Activated CD4-positive, alpha-beta T cell treated with anti-CD3 and anti-CD28 coated beads for 48 hours (primary cell): ENCODE measurements around the gene ZMAT2.
"Not testable (repeated sequence)": the region's sequence is repeated elsewhere in the genome, so short reads cannot be mapped to it uniquely, and the experiment has no call there.

Source experiments
- DNase-seq: peaks from one replicate; pipeline ENCODE4 v3.0.0-alpha.2; 2020

Gene ZMAT2

GRCh38 chr5:140710899-140711552, 10.8 kb downstream of the ZMAT2 start:
- DNase-seq, result peak; percentile 94

GRCh38 chr5:140711794-140712193, 11.5 kb downstream of the ZMAT2 start:
- no peak for DNase-seq

GRCh38 chr5:140713562-140714094, 13.4 kb downstream of the ZMAT2 start:
- DNase-seq, result no peak

DNA sequence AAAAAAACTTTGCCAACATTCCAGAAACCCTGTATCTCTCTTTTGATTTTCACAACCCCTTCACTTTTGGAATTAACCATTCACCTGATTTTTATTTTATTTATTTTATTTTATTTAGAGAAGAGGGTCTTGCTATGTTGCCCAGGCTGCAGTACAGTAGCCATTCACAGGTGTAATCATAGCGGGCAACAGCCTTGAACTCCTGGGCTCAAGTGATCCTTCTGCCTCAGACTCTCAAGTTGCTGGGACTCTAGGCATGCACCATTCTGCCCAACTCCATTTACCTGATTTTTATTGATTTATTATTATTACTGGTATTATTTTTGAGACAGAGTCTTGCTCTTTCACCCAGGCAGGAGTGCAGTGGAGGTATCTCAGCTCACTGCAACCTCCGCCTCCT, 16.0 kb downstream of the ZMAT2 start:
- DNase-seq, result not testable (repeated sequence)

DNA sequence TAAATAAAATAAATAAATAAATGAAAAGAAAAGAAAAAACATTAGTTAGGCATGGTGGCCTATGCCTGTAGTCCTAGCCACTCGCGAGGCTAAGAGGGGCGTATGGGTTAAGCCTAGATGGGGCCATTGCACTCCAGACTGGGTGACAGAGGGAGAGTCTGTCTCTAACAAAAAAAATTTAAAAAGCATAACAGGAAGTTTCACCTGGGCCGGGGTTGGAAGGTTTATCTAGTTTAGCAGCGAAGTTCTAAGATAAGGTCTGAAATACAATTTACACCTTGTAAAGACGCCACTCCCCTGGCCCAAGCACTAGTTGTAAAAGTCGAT, 18.0 kb downstream of the ZMAT2 start:
- DNase-seq, result no peak

DNA sequence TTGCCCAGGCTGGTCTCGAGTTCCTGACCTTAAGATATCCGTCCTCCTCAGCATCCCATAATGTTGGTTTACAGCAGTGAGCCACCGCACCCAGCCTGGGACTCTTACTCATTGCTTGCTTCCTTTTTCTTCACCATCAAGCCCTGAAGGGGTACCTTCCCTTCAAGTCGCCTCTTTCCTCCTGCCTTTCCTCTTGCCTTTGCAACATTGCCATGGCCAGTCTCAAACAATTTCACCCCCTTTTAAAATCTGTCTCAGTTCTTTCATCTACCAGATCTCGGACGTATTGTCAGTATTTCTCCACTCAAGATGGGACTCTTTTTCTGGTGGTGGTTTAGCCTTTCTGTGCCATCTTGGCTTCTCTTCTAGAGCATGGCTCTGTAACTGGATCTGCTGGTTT, 20.5 kb downstream of the ZMAT2 start:
- DNase-seq, result not testable (repeated sequence)

- not testable (repeated sequence) for DNase-seq
These were observed 21.1 kb downstream of the ZMAT2 start for GRCh38 chr5:140721395-140721794.

- DNase-seq, result peak; percentile 89
These were observed 25.7 kb downstream of the ZMAT2 start for GRCh38 chr5:140725799-140726471.

DNA sequence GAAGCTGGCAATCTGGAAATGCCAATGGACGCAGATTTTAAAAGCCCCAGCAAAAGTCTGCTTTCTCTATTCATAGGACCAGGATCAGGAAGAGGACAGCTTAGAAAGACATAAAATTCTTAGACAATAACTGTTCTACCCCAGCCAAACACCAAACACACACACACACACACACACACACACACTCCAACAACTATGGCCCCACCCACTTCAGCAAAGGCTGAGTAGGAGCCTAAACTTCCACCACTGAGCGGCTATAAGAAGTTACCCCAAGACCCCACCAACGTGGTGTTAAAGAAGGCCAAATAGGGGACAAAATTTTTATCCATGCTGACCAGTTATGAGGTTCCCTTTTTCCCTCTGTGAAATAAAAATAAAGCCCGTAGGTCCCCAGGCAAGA, 32.9 kb downstream of the ZMAT2 start:
- DNase-seq, result no peak

DNA sequence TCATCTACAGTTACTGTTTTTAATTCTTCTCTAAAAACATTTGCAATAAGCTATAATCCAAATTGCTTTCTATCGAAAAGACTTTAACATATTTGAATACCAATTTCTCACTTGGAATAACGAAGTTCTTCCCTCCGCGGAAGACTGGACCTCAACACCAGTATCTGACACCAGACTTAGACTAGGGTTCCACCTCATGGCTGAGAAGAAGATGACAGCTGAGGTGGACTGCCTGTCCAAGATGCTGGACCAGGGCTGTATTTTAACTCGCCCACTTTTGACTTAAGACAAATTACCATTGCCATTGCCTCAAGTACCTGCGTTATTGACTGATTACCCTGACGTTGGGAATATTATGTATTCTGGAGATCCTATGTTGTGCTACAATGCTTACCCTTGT, 34.1 kb downstream of the ZMAT2 start:
- no peak for DNase-seq

DNA sequence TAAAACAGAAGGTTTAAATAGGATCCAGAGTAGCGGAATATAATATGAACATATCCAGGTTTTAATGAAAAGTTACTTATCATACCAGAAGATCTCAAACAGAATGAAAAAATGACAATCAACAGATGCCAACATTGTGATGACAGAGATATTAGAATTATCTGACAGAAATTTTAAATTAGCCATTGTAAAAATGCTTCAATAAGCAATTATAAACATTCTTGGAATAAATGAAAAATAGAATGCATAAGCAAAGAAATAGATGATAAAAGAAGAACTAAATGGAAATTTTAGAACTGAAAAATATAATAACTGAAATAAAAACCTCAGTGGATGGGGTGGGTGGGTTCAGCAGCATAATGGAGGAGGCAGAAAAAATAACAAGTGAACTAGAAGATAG, 37.2 kb downstream of the ZMAT2 start:
- DNase-seq, result no peak

DNA sequence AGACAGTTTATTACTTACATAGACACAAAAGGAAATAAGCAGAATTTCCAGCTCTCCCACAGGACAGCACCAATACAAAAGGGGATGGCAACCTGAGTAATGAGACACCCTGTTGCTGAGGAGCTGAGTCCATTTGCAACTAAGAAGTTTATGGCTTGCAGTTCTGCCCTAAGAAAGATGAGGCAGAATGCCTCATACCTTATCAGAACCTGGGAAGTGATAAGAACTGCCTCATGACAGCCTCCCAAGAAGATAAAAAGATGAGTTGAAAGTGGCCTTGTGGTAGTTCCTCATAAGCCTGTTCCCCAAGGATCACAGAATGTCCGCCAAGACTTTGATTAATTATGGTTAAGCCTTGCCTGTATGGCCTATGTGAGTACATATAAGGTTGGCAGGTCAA, 41.7 kb downstream of the ZMAT2 start:
- DNase-seq, result no peak

DNA sequence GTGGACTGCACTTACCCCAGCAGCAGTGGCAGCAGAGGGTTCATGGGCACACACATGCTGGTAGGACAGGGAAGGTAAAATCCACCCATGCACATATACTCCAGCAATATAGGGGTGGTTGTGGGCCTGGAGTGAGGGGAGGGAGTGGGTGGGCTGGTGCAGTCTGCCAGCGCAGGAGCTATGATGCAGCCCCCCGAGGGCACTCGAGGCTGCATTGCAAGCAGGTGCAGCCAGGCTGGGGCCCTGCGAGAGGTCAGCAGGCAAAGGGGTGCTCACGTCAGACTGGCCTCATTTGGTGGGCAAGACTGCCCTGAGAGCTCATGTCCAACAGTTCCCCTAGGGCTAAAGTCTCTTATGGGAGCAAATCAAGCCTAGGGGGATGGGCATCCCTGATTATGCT, 53.3 kb downstream of the ZMAT2 start:
- DNase-seq, result no peak
